GM23248 (cell line): Measurements from ENCODE around the gene NAE1. TPM values are rescaled to one million over a fixed set of nuclear protein-coding genes. Genes with fewer than 3 reads are reported as not detected.

Experiments
- DNase-seq: peaks from one replicate; pipeline ENCODE4 v3.0.0-alpha.2; 2015
- H2AFZ ChIP-seq: fragments of 200-600 bp; sonication (generic); 2 replicates; pipeline ENCODE4 v1.6.1; 2016; ENCODE audit warnings: antibody characterized with exemption
- H3F3A ChIP-seq: fragments of 200-600 bp; sonication (generic); 2 replicates; pipeline ENCODE4 v1.6.1; 2016; ENCODE audit warnings: mild to moderate bottlenecking, antibody characterized with exemption, mixed run types; ENCODE audit not compliant: insufficient read depth
- H3K27ac ChIP-seq: fragments of 200-600 bp; sonication (generic); 2 replicates; pipeline ENCODE4 v1.5.1; 2016; ENCODE audit warnings: mild to moderate bottlenecking
- H3K27me3 ChIP-seq: fragments of 200-600 bp; sonication (generic); replicated peaks from 2 replicates; pipeline ENCODE4 v1.6.1; 2016; ENCODE audit warnings: mild to moderate bottlenecking; ENCODE audit not compliant: insufficient read depth
- H3K36me3 ChIP-seq: fragments of 200-600 bp; sonication (generic); 2 replicates; pipeline ENCODE4 v1.6.1; 2016; ENCODE audit warnings: low read depth, mild to moderate bottlenecking
- H3K4me1 ChIP-seq: fragments of 200-600 bp; sonication (generic); 2 replicates; pipeline ENCODE4 v1.6.1; 2016; ENCODE audit warnings: mild to moderate bottlenecking; ENCODE audit not compliant: insufficient read depth
- H3K4me2 ChIP-seq: fragments of 200-600 bp; sonication (generic); one replicate; pipeline ENCODE4 v1.6.1; 2016; ENCODE audit warnings: mild to moderate bottlenecking; ENCODE audit not compliant: unreplicated experiment
- H3K4me3 ChIP-seq: fragments of 200-600 bp; sonication (generic); 2 replicates; pipeline ENCODE4 v1.5.1; 2016; ENCODE audit warnings: mild to moderate bottlenecking
- H3K79me2 ChIP-seq: fragments of 200-600 bp; sonication (generic); 2 replicates; pipeline ENCODE4 v1.6.1; 2016; ENCODE audit warnings: mild to moderate bottlenecking; ENCODE audit not compliant: insufficient read depth
- H3K9ac ChIP-seq: fragments of 200-600 bp; sonication (generic); 2 replicates; pipeline ENCODE4 v1.6.1; 2016; ENCODE audit warnings: mild to moderate bottlenecking
- H3K9me2 ChIP-seq: fragments of 200-600 bp; sonication (generic); 2 replicates; pipeline ENCODE4 v1.6.1; 2016; ENCODE audit warnings: mixed run types, mild to moderate bottlenecking, moderate library complexity; ENCODE audit not compliant: insufficient read depth
- H3K9me3 ChIP-seq: fragments of 200-600 bp; sonication (generic); one replicate; pipeline ENCODE4 v1.6.1; 2017; ENCODE audit warnings: low read depth
- H4K20me1 ChIP-seq: fragments of 200-600 bp; sonication (generic); 2 replicates; pipeline ENCODE4 v1.6.0; 2016; ENCODE audit not compliant: insufficient read depth
- EZH2 ChIP-seq: fragments of 200-600 bp; sonication (generic); IDR thresholded peaks from 2 replicates; pipeline ENCODE4 v1.6.1; 2018; ENCODE audit warnings: antibody characterized with exemption, mild to moderate bottlenecking; ENCODE audit not compliant: insufficient read depth, poor library complexity, severe bottlenecking
- EZH2phosphoT487 ChIP-seq: fragments of 200-600 bp; sonication (generic); IDR thresholded peaks from 2 replicates; pipeline ENCODE4 v1.6.1; 2018; ENCODE audit warnings: antibody characterized with exemption, moderate library complexity, mild to moderate bottlenecking, low read depth; ENCODE audit not compliant: insufficient read depth
- WGBS, 2 experiments: methylation state at CpG; one replicate each; pipeline ENCODE4 v1.1.6; 2015 to 2017; ENCODE audit warnings: low lambda C conversion rate in 2 of 2, low coverage in 1 of 2; ENCODE audit errors: missing lambda C conversion rate in 2 of 2; 5-methylcytosine and 5-hydroxymethylcytosine counted together
- in situ Hi-C: fragments of 300-500 bp; cut with MboI; formaldehyde crosslinking; loops from 2 replicates; pipeline ENCODE4 v1.15.0; 2020
- polyA plus RNA-seq: library from polyadenylated mRNA; unstranded; fragments of >200 nt; fragmentation: Nextera tagmentation; extraction: Ambion mirVana; gene quantifications from 2 replicates; pipeline ENCODE4 v1.2.1, GENCODE V29; 2016
- total RNA-seq: library from RNA; depleted of rRNA; stranded (reverse); fragments of >200 nt; shearing (Covaris generic); gene quantifications from 2 replicates; pipeline ENCODE4 v1.2.3, GENCODE V29; 2014

The NAE1 gene
- total and polyA plus RNA-seq, 2 experiments from 2014 or later: 90.1 to 92.5 TPM

DNA sequence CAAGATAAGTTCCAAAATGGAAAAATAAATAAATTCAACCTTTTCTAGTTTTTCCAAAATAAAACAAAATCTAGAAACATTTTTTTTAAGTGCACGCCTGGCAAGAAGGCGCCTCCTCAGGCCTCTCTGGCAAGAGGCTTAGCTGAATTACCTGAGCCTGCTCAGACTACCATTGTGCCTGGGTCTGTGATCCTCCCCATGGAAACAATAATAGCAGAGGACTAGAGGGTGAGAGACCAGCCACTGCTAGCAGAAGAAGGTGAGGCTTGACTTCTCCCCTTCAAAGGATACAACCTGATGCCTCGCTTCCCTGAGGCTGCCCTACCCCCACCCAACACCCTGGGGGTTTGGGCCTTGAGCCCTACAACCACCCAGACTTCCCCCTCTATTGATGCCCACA lies 44.2 kb downstream of the NAE1 start:
- no peak overlapping the region for H3K4me3 ChIP-seq
- H3K9me2 ChIP-seq: no peaks in the 10 kb centered on the region
- TF ChIP-seq EZH2phosphoT487 (no peak), EZH2 (no peak)
- in situ Hi-C loops: no loop called here
- no peaks in the 10 kb centered on the region for H3K27me3 ChIP-seq
- no peak overlapping the region for H3K4me2 ChIP-seq
- H2AFZ ChIP-seq: no peak overlapping the region
- WGBS, 2 experiments: 92 to 95% methylated on average over 3 of the region's 3 CpGs
- no peaks in the 10 kb centered on the region for H3K9me3 ChIP-seq
- H3K4me1 ChIP-seq: no peaks in the 10 kb centered on the region
- no peaks in the 10 kb centered on the region for H3K36me3 ChIP-seq
- no peak for DNase-seq
- no peaks in the 10 kb centered on the region for H4K20me1 ChIP-seq
- no peak overlapping the region for H3K27ac ChIP-seq
- no peaks in the 10 kb centered on the region for H3K79me2 ChIP-seq
- H3K9ac ChIP-seq: no peak overlapping the region
- no peaks in the 10 kb centered on the region for H3F3A ChIP-seq

DNA sequence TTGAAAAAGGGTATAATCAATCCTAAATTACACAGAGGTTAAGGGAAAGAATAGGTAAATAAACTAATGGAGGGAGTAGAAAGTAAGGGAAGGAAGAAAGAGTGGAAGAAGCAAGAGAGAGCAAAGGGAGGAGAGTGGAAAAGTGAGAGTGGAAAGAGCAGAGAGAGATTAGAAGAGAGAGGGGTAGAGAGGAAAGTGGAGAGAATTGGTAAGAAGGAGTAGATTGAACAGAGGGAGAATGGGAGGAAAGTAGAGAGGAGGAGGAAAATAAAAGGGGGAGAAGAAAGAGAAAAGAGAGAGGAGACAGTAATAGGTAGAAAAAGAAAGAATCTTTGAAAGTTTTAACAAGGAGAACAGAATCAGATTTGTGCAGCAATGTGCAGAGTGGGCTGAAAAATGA lies 54.3 kb downstream of the NAE1 start:
- H3K9me3 ChIP-seq: no peaks in the 10 kb centered on the region
- no peak overlapping the region for H3K4me2 ChIP-seq
- no peak overlapping the region for H3K27ac ChIP-seq
- H3K9ac ChIP-seq: no peak overlapping the region
- no peaks in the 10 kb centered on the region for H3F3A ChIP-seq
- H3K9me2 ChIP-seq: no peaks in the 10 kb centered on the region
- H3K27me3 ChIP-seq: no peaks in the 10 kb centered on the region
- H3K79me2 ChIP-seq: no peaks in the 10 kb centered on the region
- in situ Hi-C loops: no loop called here
- H3K36me3 ChIP-seq: no peaks in the 10 kb centered on the region
- no peak for DNase-seq
- H4K20me1 ChIP-seq: no peaks in the 10 kb centered on the region
- H3K4me3 ChIP-seq: no peak overlapping the region
- no peak for TF ChIP-seq EZH2phosphoT487
- no peak for TF ChIP-seq EZH2
- H3K4me1 ChIP-seq: no peaks in the 10 kb centered on the region
- no peak overlapping the region for H2AFZ ChIP-seq

DNA sequence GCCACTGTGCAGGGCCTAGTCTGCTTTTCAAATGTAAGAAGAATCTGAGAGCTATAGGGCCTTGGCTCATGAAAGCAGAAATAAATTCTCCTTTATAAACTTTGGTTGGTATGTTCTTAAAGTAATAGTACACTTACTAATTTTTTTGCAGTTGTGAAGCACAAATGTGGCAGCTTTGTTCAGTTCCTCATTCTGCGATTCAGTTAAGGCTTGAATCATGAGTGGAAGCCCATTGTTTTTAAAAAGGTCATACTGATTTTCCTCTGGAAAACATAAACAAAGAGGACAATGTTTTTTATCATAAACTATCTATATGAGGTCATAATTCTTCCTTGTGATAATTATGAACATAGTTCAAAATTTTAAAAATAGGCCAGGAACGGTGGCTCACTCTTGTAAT lies 55.8 kb downstream of the NAE1 start:
- Histone ChIP-seq H3K4me3 (no peak overlapping the region), H3K27me3 (no peaks in the 10 kb centered on the region), H3K79me2 (no peaks in the 10 kb centered on the region), H3K9me2 (no peaks in the 10 kb centered on the region), H3K9ac (no peak overlapping the region), H4K20me1 (no peaks in the 10 kb centered on the region), H3K4me2 (no peak overlapping the region), H3K36me3 (no peaks in the 10 kb centered on the region), H3K9me3 (no peaks in the 10 kb centered on the region), H2AFZ (no peak overlapping the region), H3K27ac (no peak overlapping the region), H3K4me1 (no peaks in the 10 kb centered on the region), H3F3A (no peaks in the 10 kb centered on the region)
- DNase-seq: no peak
- in situ Hi-C loops: no loop called here
- 66 to 80% methylated on average over 2 of the region's 2 CpGs for WGBS, 2 experiments
- no peak for TF ChIP-seq EZH2
- no peak for TF ChIP-seq EZH2phosphoT487

DNA sequence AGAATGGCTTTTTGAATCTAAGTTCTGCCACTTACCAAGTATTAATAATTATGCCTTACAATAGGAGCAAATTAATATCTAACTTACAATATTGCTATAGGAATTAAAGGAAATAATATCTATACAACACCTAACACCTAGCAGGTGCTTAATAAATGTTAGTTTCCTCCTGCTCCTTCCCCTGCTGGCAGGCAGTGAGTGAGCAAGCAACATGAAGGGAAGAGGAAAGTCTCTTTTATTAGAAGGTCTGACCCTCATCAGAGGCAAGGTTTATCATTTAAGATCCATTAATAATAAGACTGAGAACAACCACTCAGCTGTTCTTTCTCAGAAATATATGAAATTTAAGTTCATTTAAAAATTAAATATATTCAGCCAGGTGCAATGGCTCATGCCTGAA lies 72.7 kb downstream of the NAE1 start:
- H3K9me2 ChIP-seq: no peaks in the 10 kb centered on the region
- no peak overlapping the region for H2AFZ ChIP-seq
- H3K9ac ChIP-seq: no peak overlapping the region
- no peaks in the 10 kb centered on the region for H4K20me1 ChIP-seq
- H3K4me2 ChIP-seq: no peak overlapping the region
- no peaks in the 10 kb centered on the region for H3K9me3 ChIP-seq
- TF ChIP-seq EZH2 (no peak), EZH2phosphoT487 (no peak)
- in situ Hi-C loops: no loop called here
- H3K36me3 ChIP-seq: no peaks in the 10 kb centered on the region
- H3K4me3 ChIP-seq: no peak overlapping the region
- no peaks in the 10 kb centered on the region for H3K27me3 ChIP-seq
- no peak for DNase-seq
- no peak overlapping the region for H3K27ac ChIP-seq
- H3K79me2 ChIP-seq: no peaks in the 10 kb centered on the region
- no peaks in the 10 kb centered on the region for H3F3A ChIP-seq
- no peaks in the 10 kb centered on the region for H3K4me1 ChIP-seq

DNA sequence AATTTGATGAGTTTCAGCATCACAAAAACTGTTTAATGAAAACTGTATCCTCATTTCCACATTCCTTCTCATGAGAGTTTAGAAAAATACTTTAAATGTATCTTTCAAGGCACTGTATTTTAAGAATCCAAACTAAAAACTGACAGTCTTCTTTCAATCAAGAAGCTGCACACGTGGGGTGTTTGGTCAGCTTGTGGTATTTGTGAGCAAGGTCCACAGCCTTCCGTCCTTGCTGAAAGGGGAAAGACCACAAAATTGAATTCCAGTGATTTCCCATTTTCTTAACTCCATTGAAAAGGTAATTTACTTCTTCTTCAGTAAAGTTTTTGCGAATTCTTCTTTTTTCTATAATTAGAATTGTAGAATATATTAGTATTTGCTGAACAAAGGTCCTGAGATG lies 76.0 kb downstream of the NAE1 start:
- DNase-seq: no peak
- Histone ChIP-seq H3K36me3 (no peaks in the 10 kb centered on the region), H3K4me2 (no peak overlapping the region), H3K4me3 (no peak overlapping the region), H3K9me3 (no peaks in the 10 kb centered on the region), H3F3A (no peaks in the 10 kb centered on the region), H2AFZ (no peak overlapping the region), H3K4me1 (peaks cover 9% of the 10 kb centered on the region), H3K79me2 (peaks cover 21% of the 10 kb centered on the region), H3K9ac (no peak overlapping the region), H3K27ac (no peak overlapping the region), H3K9me2 (no peaks in the 10 kb centered on the region), H3K27me3 (no peaks in the 10 kb centered on the region), H4K20me1 (no peaks in the 10 kb centered on the region)
- in situ Hi-C loops: no loop called here
- WGBS, 2 experiments: 63 to 71% methylated on average over 3 of the region's 3 CpGs
- no peak for TF ChIP-seq EZH2phosphoT487
- TF ChIP-seq EZH2: no peak
